ENCODE data around the gene BIK.
"Not testable (repeated sequence)": the region's sequence is repeated elsewhere in the genome, so short reads cannot be mapped to it uniquely, and the experiment has no call there.

BIK gene

GRCh38 chr22:43104056-43104625 is 6.4 kb upstream of the BIK start:
- not testable (repeated sequence) for DNase-seq (ENCODE audit: low read depth in 1 of 2, low spot score in 1 of 2)

- not testable (repeated sequence) for DNase-seq (ENCODE audit: low read depth in 1 of 2, low spot score in 1 of 2)
Measured at GRCh38 chr22:43104950-43105349, 5.6 kb upstream of the BIK start.

- DNase-seq (ENCODE audit: low read depth in 1 of 2, low spot score in 1 of 2) = no peak
Measured at GRCh38 chr22:43106302-43106701, 4.2 kb upstream of the BIK start.

- DNase-seq (ENCODE audit: low read depth in 1 of 2, low spot score in 1 of 2) = no peak
Measured at GRCh38 chr22:43109511-43109910, 1.0 kb upstream of the BIK start.

GRCh38 chr22:43109921-43110443 is 568 bp upstream of the BIK start:
- DNase-seq (ENCODE audit: low read depth in 1 of 2, low spot score in 1 of 2) = no peak

GRCh38 chr22:43110927-43111623 is 525 bp downstream of the BIK start:
- peak; percentile 17 to 37 for DNase-seq (ENCODE audit: low read depth in 1 of 2, low spot score in 1 of 2)

GRCh38 chr22:43113526-43114251 is 3.1 kb downstream of the BIK start:
- DNase-seq (ENCODE audit: low read depth in 1 of 2, low spot score in 1 of 2) = no peak

- DNase-seq (ENCODE audit: low read depth in 1 of 2, low spot score in 1 of 2) = no peak
Measured at GRCh38 chr22:43114958-43115357, 4.4 kb downstream of the BIK start.

- DNase-seq (ENCODE audit: low read depth in 1 of 2, low spot score in 1 of 2) = no peak
Measured at GRCh38 chr22:43116932-43117331, 6.4 kb downstream of the BIK start.

- no peak for DNase-seq (ENCODE audit: low read depth in 1 of 2, low spot score in 1 of 2)
Measured at GRCh38 chr22:43118024-43118849, 7.7 kb downstream of the BIK start.

GRCh38 chr22:43118953-43119458 is 8.5 kb downstream of the BIK start:
- DNase-seq (ENCODE audit: low read depth in 1 of 2, low spot score in 1 of 2) = no peak

GRCh38 chr22:43126501-43127165 is 16.1 kb downstream of the BIK start:
- DNase-seq (ENCODE audit: low read depth in 1 of 2, low spot score in 1 of 2) = no peak

- no peak for DNase-seq (ENCODE audit: low read depth in 1 of 2, low spot score in 1 of 2)
Measured at GRCh38 chr22:43127166-43127908, 16.8 kb downstream of the BIK start.

GRCh38 chr22:43128116-43128515 is 17.6 kb downstream of the BIK start:
- no peak for DNase-seq (ENCODE audit: low read depth in 1 of 2, low spot score in 1 of 2)

GRCh38 chr22:43128928-43129424 is 18.4 kb downstream of the BIK start:
- no peak for DNase-seq (ENCODE audit: low read depth in 1 of 2, low spot score in 1 of 2)

- no peak for DNase-seq (ENCODE audit: low read depth in 1 of 2, low spot score in 1 of 2)
Measured at GRCh38 chr22:43129426-43130425, 19.2 kb downstream of the BIK start.

- DNase-seq (ENCODE audit: low read depth in 1 of 2, low spot score in 1 of 2) = no peak
Measured at GRCh38 chr22:43131773-43132501, 21.4 kb downstream of the BIK start.

- no peak for DNase-seq (ENCODE audit: low read depth in 1 of 2, low spot score in 1 of 2)
Measured at GRCh38 chr22:43133401-43133800, 22.9 kb downstream of the BIK start.

All from stimulated activated CD4-positive, alpha-beta T cell treated with anti-CD3 and anti-CD28 coated beads, Interleukin-15, amount 100 ng/mL, for 1 hour (primary cell).